ENCODE measurements around the gene FOXD4.
"Not testable (repeated sequence)": the region's sequence is repeated elsewhere in the genome, so short reads cannot be mapped to it uniquely, and the experiment has no call there.

- TF ChIP-seq CTCF, EP300, POLR2A (IDR thresholded peaks at IDR 0.05): not testable (repeated sequence)
Measured at GRCh38 chr9:159871-160270, 41.7 kb upstream of the FOXD4 start.
